ENCODE data around the gene PPIP5K2. TPM values are rescaled to one million over a fixed set of nuclear protein-coding genes. Genes with fewer than 3 reads are reported as not detected.

Gene PPIP5K2
- total RNA-seq, 2 experiments from 2014 or later, result 50.5 to 59.5 TPM

DNA sequence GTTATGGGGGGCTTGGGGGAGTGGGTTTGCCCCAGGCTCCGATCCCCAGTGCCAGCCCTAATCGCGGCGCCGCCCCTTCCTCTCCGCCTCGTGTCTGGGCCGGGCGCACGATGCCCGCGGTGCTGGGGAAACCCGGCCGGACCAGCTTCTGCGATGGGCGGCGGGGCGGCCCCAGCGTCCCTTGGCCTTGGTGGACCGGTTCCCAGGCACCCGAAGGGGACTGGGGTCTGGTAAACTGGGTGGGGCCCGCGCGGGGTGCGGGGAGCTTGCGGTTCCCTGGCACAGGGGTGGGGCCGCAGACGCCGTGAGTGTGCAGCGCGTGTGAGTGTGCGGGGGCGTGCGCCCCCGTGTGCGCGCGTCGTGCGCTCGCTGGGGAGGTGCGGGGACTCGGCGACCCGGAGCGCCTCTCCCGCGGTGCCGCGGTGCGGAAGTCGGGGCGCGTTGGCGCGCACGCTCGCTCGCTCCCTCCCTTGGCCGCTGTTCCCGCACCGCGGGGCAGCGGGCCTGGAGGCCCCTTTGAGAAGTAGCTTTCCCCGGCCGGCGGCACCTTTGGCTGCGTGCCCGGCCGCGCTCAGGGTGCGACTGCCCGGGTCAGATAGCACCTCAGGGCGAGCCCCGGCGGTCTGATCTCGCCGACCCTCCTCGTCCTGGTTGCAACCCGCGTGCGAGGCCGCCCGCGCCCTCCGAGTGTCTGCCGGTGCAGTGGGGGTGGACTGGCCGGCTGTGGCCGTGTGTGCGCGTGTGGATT lies 139.0 kb downstream of the PPIP5K2 start:
- Mint-ChIP-seq H3K9me3 (no peaks in the 10 kb centered on the region), H3K27ac (peak overlapping the region; percentile 84), H3K4me1 (ENCODE audit: low read depth) (peaks cover 26% of the 10 kb centered on the region), H3K27me3 (peaks cover under 1% of the 10 kb centered on the region), H3K4me3 (peak overlapping the region; percentile 92), H3K36me3 (ENCODE audit: low read depth) (no peaks in the 10 kb centered on the region)
- DNase-seq, result peak; percentile 64
- intact Hi-C loops (cut with micrococcal nuclease), result no loop called here
- ChIA-PET CTCF (interaction anchor here (0.6 to 2.9 kb wide), 5 partner anchors 11 to 723 kb away, joined by 3 to 10 read pairs (median 3); no protein-coding TSS in a partner anchor), POLR2A (interaction anchor here (0.8 to 2.4 kb wide), 7 partner anchors 12 to 139 kb away, joined by 3 to 16 read pairs (median 4); partner anchors contain the start of genes GIN1 and PPIP5K2)
- TF ChIP-seq, protein P1, sequence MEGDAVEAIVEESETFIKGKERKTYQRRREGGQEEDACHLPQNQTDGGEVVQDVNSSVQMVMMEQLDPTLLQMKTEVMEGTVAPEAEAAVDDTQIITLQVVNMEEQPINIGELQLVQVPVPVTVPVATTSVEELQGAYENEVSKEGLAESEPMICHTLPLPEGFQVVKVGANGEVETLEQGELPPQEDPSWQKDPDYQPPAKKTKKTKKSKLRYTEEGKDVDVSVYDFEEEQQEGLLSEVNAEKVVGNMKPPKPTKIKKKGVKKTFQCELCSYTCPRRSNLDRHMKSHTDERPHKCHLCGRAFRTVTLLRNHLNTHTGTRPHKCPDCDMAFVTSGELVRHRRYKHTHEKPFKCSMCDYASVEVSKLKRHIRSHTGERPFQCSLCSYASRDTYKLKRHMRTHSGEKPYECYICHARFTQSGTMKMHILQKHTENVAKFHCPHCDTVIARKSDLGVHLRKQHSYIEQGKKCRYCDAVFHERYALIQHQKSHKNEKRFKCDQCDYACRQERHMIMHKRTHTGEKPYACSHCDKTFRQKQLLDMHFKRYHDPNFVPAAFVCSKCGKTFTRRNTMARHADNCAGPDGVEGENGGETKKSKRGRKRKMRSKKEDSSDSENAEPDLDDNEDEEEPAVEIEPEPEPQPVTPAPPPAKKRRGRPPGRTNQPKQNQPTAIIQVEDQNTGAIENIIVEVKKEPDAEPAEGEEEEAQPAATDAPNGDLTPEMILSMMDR (IDR thresholded peaks at IDR 0.05), result no peak
- peak; percentile 42 for ATAC-seq

DNA sequence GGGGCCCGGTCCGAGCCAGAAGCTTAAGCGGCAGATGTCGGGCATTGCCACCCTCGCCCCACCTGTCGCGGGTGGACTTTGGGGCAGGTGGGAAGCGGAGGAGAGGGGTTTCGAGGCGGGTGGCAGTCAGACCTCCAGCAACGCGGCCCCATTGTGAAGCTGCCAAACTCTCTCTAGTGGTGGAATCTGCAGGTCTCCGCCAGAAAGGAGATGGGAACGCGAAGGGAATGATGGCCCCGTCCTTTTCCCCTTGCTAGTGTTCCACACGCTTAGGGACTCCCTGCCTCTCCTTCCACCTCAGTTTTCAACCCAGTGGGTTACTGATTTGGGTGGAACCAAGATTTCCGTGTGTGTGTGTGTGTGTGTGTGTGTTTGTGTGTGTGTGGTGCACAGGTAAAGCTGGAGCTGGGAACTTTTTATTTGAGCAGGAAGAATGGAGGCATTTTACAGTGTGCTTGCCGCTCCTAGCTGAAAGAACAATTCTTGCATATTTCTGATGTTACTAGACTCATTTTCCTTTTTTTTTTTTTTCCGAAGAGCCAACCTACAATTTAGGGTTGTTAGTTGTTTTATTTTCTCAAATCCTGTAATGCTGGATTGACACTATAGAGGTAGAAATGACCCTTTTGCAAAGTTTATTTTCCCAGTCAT lies 139.7 kb downstream of the PPIP5K2 start:
- ATAC-seq (no peak), DNase-seq (no peak)
- Mint-ChIP-seq H3K36me3 (ENCODE audit: low read depth) (no peaks in the 10 kb centered on the region), H3K27me3 (no peaks in the 10 kb centered on the region), H3K9me3 (no peaks in the 10 kb centered on the region), H3K4me1 (ENCODE audit: low read depth) (peaks cover 26% of the 10 kb centered on the region), H3K4me3 (peak overlapping the region; percentile 92), H3K27ac (peak overlapping the region; percentile 84)
- ChIA-PET POLR2A (interaction anchor here (1.0 to 2.4 kb wide), 5 partner anchors 13 to 140 kb away, joined by 3 to 16 read pairs (median 4); partner anchors contain the start of genes GIN1 and PPIP5K2), CTCF (interaction anchor here (0.6 to 2.9 kb wide), 5 partner anchors 14 to 629 kb away, joined by 3 to 10 read pairs (median 3); no protein-coding TSS in a partner anchor)
- intact Hi-C loops (cut with micrococcal nuclease), result no loop called here
- TF ChIP-seq, protein P1 (IDR thresholded peaks at IDR 0.05), result no peak

DNA sequence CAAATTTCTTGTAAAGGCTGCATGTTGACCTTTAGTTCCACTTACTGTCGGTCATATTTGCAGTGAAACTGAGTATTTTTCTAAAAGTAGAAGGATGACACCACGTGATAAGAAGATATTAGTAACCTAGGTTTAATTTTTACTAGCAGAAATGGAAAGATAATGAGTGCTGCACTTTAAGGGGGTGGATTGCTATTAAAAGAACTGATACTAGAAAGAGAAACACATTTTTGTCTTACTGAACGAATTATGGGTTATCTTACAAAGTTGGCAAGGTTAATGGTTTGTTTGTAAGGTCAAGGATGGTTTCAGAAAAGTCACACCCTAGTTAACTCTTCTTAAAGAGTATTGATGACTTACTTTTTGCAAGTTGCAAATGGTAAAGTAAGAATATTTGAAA lies 140.8 kb downstream of the PPIP5K2 start:
- H3K4me1 Mint-ChIP-seq (ENCODE audit: low read depth), result peaks cover 26% of the 10 kb centered on the region
- ATAC-seq, result no peak
- no peak for DNase-seq
- peak overlapping the region; percentile 47 for H3K4me3 Mint-ChIP-seq
- no peaks in the 10 kb centered on the region for H3K9me3 Mint-ChIP-seq
- POLR2A ChIA-PET, result interaction anchor here (0.7 kb wide), 1 partner anchor 141 kb away, joined by 3 read pairs; the partner anchor contains the start of genes GIN1 and PPIP5K2
- CTCF ChIA-PET, result interaction anchor here (0.9 to 1.1 kb wide), 2 partner anchors 36 to 630 kb away, joined by 3 read pairs; no protein-coding TSS in a partner anchor
- TF ChIP-seq, protein P1 (IDR thresholded peaks at IDR 0.05), result no peak
- intact Hi-C loops (cut with micrococcal nuclease), result no loop called here
- H3K27ac Mint-ChIP-seq, result no peak overlapping the region
- no peaks in the 10 kb centered on the region for H3K36me3 Mint-ChIP-seq (ENCODE audit: low read depth)
- no peaks in the 10 kb centered on the region for H3K27me3 Mint-ChIP-seq

Other genes starting within 250 kb of the PPIP5K2 start
- 10 to 100 TPM in 1 of 2 experiments, 1 to 10 TPM in 1; 9.8 to 11.7 TPM for gene GIN1, start 163 bp upstream of the PPIP5K2 start, total RNA-seq
- 1 to 10 TPM; 8.6 to 8.8 TPM for gene MACIR, start 138.5 kb downstream of the PPIP5K2 start, total RNA-seq

All from activated CD8-positive, alpha-beta T cell treated with anti-CD3 and anti-CD28 coated beads for 36 hours (primary cell).